ENCODE results near the gene PNPLA7. TPM values are rescaled to one million over a fixed set of nuclear protein-coding genes. Genes with fewer than 3 reads are reported as not detected.

PNPLA7 gene
- total RNA-seq, 2 donors from 2014 or later = 5.8 to 6.1 TPM

DNA sequence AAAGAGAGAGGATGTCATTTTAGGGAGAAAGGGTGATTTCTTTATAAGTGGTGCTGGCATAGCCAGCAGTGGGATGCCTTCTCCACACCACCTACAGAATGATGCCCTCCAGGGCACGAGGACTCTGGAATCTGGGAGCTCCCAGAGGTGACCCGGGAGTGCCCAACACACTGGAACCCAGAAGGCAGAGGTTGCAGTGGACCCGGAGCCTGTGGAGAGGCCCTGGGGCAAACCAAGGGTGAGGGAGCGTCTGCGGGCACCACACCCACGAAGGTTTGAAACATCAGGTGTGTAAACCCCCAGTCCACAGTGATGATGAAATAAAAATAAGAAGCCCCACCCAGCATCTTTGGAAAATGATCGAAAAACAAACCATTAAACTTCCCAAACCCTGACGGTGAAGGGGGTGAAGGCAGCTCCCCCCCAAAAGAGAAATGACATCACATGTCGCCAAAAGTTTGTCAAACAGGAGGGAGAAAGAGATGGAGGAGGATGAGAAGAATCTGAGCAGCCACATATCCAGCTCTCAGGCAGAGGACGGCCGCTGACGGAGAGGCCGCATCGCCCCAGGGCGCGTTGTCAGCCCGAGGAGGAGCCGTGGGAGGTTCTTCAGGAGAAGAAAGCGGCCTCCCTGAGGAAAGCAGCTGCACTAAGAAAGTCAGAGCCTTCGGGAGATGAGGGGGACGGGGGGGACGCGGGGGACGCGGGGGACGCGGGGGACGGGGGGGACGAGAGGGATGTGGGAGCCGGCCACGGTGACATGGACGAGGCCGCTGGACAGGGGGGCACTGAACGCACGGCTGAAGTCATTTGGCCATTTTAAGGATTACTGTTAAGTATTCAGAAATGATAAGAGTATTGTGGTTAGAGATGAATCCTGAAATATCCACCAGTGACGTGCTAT, 47.9 kb downstream of the PNPLA7 start:
- no peak for ATAC-seq
- intact Hi-C loops (cut with DNase I) = no loop called here

DNA sequence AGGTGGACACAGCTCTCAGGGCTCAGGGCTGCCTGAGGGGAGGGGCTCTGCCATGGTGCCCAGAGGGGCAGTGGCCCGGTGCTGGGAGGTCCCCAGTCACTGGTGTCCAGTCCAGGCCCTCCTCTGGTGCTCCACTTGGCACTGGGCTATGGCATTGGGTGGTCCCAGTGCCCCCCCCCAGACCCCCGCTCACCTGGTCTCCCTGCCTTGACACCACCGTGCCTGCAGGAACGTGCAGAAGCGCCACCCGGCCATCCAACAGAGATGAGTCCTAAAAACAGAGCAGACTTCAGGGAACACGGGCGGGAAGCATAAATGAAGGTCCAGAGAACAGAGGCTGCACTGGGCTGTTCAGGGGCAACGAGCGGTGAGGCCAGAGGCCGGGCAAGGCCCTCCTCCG, 48.7 kb downstream of the PNPLA7 start:
- intact Hi-C loops (cut with DNase I) = no loop called here
- DNase-seq = no peak
- no peak for ATAC-seq

More for the DNA sequence above, 47.9 kb downstream of the PNPLA7 start:
- no peak for DNase-seq

DNA sequence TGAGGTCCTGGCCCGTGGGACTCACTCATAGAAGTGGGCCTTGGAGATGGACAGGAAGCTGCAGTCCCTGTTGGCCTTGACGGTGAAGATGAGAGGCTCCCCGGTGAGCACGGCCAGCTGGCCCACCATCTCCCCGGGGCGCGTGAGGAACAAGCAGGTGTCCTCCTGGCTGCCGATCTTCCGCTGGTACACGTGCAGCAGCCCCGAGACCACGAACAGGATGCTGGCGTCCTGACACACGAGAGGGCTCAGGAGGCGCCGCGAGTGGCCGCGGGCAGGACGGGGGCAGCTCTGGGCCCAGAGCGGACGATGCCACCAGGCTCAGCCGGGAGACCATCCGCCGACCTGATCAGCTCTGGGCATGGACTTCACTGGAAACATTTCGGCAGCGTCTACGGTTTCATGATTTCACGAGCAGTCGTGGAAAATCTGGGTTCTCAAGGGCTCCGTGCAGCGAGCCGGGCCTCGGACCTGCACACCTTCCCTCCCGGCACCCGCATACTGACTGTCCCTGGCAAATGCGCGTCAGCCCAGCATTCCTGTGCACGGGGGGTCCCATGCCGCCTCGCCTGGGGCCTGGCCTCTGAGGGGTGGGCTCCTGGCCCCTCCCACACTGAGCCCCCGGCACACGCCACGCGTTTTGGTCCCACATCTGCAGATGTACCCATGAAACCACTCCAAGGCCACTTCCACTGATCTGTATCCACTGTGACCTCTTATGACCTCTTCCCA, 49.4 kb downstream of the PNPLA7 start:
- DNase-seq (no peak), ATAC-seq (no peak)
- intact Hi-C loops (cut with DNase I) = no loop called here

DNA sequence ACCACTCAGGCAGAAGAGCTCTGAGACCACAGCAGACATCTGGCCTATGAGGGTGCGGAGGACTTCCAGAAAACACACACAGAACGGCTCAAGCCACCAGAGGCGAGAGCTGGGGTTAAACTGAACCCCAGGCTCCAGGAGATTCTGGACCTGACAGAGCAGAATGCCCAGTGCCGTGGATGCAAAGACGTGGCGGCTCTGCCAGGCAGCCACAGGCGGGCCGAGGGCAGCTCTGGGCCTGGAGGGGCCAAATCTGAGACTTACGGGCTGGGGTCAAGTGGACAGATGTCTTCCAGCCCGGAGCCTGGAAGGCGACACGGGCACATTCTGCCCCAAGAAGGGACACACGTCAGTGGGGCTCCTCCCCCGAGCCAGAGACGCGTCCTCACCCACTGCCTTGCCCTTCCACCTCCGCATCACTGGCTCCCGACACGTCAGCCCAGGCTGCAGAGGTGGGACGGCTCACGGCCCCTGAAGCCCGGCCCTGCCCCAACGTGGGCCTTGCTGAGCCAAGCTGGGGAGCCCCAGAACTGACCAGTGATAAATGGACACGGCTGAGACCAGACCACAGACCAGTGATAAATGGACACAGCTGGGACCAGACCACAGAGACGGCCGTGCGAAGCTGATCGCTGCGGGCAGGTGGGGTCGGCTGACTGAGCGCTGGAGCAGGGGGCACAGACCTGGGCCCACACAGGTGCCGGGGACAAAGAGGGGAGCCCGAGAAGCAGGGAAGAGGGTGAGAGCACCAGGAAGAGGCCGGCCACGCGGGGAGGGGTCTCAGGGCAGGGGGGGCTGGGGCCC, 50.1 kb downstream of the PNPLA7 start:
- no peak for ATAC-seq
- no peak for DNase-seq
- intact Hi-C loops (cut with DNase I) = no loop called here

DNA sequence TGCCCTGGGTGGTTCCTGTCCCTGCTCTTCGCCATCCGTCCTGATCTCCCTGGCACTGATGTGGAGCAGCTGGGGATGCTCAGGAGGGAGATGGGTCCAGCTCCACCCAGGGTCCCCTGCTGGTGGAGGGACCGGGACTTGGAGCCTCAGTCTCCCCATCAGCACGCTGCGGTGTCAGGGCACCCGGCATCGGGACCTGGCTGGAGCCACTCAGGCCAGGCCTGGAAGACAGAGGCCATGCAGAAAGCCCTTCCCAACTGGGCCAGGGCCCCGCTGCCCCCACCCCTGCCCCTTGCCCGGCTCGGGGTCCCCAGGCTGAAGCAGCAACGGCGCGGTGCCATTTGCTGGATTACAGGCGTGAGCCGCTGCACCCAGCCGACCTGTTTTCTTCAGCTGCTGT, 50.8 kb downstream of the PNPLA7 start:
- ATAC-seq (no peak), DNase-seq (no peak)
- intact Hi-C loops (cut with DNase I) = no loop called here

DNA sequence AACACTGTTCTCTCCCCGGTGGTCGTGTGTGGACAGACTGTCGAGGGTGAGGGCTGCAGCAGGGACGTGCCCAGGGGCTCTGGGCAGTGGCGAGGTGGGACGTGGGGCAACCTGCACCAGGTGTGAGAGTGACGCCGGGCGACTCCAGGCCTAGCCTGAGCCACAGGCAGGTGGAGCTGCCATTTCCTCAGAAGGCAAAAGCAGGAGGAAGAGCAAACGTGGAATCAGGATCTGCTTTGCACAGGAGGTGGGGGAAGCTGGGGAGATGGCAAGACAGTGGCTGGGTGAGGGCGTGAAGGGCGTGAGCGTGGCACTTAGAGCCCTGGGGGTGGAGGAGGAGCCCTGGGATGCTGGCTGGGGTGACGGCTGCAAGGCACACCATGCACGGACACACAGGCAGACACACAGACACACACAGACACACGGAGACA, 51.5 kb downstream of the PNPLA7 start:
- intact Hi-C loops (cut with DNase I) = no loop called here
- DNase-seq (no peak), ATAC-seq (no peak)

DNA sequence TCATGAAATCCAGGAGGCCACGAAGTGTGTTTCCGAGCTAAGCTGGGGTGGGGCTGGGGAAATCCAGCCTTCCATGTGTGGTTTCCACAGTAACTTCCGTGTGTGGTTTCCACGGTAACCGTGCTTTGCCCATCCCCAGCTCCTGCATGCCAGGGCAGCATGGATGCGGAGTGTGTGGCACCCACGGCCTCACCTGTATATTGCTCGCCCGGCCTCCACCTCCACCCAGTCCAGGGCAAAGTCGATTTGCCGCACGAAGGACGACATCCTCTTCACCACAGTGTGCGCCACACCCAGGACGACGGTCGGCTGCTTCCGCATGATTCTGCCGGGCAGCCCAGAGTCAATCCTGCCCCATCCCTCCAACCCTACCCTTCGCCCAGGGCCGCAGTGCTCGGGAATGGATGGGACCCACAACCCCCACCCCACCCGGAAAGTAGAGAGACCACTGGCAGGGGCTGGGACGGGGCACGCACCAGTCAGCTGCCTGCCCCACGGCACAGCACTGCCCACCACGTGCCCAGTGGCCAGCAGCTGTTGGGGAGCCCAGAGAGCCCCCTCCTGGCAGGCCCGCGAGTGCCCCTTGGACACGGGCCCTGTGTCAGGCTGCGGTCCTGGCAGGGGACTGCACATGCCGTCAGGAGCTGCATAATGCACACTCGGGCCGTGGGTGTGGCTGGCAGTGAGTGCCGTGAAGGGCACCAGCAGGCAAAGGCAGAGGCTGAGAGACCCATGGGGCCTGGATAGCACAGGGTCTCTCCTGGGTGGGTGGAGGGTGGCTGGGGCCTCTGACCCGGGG, 52.1 kb downstream of the PNPLA7 start:
- DNase-seq (no peak), ATAC-seq (no peak)
- intact Hi-C loops (cut with DNase I) = no loop called here

DNA sequence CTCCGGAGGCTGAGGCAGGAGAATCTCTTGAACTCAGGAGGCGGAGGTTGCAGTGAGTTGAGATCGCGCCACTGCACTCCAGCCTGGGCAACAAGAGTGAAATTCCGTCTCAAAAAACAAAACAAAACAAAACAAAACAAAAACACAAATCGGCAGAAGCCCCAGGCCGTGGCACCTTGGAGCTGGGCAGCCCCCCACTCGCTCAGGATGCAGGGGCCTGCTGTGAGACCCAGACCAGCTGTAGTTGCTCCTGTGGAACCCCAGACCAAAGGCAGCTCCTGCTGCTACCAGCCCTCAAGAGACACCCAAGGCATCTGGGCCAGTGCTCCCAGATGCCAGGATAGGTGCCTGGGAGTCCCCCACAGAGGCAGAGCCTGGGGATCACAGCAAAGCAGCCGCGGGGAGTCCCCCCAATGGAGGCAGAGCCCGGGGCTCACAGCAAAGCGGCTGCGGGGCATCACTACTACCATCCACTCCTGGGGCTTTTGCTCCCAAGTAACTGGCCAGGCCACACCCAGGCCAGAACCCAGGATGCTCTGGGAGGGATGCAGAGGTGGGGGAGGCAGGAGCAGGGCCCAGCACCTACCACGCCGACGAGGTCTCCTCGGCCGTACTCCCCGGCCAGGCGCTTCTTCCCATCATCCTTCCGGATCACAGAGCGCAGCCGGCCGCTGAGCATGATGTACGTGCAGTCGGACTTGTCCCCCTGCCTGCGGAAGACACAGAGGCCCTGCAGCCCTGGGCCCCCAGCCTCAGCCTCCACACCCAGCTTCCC, 53.4 kb downstream of the PNPLA7 start:
- ATAC-seq (no peak), DNase-seq (no peak)
- intact Hi-C loops (cut with DNase I) = no loop called here

DNA sequence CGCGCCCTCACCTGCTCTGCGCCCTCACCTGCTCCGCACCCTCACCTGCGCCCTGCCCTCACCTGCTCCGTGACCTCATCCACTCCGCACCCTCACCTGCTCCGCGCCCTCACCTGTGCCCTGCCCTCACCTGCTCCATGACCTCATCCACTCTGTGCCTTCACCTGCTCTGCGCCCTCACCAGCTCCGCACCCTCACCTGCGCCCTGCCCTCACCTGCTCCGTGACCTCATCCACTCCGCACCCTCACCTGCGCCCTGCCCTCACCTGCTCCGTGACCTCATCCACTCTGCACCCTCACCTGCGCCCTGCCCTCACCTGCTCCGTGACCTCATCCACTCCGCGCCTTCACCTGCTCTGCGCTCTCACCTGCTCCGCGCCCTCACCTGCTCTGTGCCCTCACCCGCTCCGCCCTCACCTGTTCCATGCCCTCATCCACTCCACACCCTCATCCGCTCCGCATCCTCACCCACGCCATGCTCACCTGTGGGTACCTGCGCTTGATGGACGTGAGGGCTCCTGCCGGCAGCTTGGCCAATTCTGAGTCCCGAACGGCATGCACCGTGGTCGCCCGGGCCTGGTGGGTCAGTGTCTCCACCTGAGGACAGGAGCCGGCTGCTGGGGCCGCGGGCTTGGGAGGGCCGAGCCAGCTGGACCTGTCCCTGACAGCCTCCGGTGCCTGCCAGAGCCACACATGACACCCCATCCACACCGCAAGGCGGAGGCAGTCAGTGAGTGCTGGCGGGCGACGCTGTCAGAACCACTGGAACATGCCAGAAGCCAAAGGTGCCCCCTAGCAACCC, 55.5 kb downstream of the PNPLA7 start:
- DNase-seq (no peak), ATAC-seq (no peak)
- intact Hi-C loops (cut with DNase I) = no loop called here

DNA sequence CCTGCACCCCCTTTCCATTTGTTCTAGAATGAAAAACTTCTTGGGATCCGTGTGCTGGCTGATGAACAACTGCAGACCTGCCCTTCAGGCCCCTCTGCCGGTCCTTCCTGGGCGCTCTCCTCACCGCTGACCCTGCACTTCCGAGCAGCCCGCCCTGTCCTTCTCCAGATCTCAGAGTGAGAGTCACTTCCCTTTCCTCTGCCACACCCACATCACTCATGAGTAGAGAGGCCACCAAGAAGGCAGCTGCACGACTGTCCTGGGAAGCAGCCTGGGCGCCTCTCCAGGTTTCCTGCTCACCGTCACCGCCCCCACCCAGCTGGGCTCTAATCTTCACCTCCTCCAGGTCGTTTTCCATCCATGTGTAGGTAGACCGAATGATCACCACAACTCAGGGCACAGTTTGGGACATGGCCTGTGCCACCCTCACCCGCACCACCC, 56.1 kb downstream of the PNPLA7 start:
- intact Hi-C loops (cut with DNase I) = no loop called here
- DNase-seq (no peak), ATAC-seq (peak; percentile 35 to 60)

DNA sequence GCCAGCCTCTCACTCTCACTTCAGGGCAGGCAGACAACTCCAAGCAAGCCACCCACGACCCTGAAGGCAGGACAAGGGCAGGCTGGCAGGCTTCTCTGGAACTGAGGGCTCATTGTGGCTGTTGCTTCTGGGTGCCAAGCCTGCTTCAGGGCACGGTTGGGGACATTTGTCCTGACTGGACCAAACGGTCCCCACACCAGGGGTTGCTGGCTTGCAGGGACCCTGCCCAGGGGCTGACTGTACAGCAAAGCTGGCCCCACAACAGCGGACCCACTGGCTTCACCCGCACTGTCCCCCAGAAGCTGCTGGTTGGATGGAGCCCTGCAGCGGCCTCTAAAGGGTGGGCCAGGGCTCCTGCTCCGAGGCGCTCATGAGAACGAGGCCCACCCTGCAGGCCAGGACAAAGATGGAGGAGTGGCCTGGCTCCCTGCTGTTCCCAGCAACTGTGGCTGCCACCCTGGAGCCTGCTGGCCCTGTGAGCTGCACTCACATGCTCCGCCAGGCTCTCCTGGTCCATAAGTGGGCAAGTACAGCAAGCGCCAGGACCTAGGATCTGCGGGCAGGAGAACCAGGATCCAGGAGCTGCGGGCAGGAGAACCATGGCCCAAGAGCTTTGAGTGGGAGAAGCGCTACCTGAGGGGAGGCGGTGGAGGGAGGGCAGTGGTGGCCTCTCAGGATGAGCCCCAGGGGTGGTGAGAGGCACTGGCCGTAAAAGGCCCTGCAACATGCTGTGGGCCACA, 56.7 kb downstream of the PNPLA7 start:
- ATAC-seq (no peak), DNase-seq (no peak)
- intact Hi-C loops (cut with DNase I) = no loop called here

DNA sequence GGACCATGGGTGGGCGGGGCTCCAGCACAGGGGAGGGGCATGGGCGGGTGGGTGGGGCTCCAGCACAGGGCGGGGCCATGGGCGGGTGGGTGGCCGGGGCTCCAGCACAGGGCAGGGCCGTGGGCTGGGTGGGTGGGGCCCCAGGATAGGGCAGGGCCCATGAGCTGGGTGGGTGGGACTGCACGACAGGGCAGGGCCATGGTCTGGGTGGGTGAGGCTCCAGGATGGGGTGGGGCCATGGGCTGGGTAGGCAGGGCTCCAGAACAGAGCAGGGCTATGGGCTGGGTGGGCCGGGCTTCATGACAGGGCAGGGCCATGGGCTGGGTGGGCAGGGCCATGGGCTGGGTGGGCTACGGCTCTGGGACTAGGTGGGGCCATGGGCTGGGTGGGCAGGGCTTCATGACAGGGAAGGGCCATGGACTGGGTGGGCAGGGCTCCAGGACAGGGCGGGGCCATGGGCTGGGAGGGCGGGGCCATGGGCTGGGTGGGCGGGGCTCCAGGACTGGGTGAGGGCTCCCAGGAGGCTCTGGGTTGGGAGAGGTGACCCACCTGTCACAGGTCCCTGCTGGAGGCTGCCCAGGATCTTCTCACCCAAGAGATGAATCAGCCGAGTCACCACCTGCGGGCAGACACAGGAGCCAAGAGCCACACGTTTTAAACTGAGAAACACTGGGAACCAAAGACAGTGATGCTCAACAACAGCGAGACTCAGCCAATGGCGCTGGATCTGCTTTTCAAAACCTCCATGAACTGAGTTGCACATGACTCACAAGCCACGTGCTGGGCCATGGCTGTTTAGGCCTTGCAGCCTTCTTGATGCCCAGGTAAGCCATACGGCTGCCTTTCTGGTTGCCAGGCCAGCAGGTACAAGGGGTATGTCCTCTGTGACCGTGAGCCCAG, 57.5 kb downstream of the PNPLA7 start:
- ATAC-seq (peak; percentile 8 to 16), DNase-seq (no peak)
- intact Hi-C loops (cut with DNase I) = no loop called here

DNA sequence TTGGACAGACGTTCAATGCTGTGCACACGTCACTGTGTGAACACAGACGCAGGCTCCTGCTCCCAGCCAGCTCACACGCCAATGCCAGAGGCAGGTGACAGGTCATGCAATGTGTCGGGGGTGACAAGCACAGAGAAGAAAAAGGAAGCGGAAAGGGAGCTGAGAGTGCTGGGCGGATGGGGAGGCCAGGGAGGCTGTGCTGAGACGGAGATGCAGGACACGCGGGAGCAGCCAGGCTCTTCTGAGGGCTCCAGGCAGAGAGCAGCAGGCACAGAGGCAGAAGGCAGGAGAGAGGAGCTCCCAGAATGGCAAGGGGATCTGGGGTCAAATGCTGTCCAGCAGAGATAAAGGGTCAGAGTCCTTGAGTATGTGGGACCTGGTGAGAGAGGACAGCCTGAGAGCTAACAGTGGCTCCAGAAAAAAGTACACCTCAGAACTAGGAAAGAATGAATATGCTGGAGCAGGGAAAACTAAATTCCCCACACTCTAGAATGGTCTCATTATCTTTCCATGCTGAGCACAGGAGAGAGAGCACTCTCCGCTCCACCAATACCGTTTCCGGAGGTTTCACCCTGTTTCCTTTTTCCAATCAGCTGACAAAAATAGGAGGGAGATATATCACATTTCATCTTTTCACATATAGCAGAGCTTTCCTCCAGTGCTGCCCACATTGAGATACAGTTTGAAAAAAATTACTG, 58.3 kb downstream of the PNPLA7 start:
- ATAC-seq (no peak), DNase-seq (no peak)
- intact Hi-C loops (cut with DNase I) = no loop called here

DNA sequence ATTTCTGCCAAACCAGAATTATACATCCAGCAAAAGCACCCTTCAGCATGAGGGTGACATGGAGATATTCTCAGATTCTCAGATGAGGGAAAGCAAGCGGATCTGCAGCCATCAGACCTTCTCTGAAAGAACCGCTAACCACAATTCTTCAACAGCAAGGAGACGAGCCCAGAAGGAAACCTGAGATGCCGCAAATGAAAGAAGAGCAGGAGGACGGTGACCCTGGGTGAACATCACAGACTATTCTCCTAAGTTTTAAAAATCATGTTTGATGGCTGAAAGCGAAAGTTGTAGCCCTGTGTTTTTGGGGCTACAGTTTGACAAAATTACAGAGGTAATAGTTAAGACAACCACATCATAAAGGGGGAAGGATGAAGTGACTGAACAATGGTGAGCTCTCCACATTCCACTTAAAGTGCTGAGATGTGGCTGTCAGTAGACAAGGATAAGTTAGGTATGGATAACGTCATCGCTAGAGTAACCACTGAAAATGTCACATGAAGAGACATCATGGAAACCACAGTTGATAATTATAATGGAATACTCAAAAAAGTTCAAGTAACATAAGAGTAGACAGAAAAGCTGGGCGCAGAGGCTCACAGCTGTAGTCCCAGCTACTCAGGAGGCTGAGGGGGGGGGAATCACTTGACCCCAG, 59.5 kb downstream of the PNPLA7 start:
- no peak for DNase-seq
- no peak for ATAC-seq
- intact Hi-C loops (cut with DNase I) = no loop called here

DNA sequence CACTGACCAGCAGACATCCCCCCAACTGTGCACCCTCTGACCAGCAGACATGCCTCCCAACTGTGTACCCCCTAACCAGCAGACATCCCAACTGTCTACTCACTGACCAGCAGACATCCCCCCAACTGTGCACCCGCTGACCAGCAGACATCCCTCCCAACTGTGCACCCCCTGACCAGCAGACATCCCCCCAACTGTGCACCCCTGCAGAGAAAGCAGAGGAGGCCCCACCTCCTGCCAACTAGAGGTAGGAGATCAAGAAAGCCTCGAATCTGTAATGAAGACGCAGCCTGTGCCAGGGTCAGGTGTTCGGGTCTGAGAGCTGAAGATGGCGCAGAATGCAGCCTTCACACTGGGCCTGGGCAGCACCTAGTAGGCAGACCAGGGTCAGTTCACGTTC, 61.3 kb downstream of the PNPLA7 start:
- DNase-seq = no peak
- ATAC-seq = no peak
- intact Hi-C loops (cut with DNase I) = no loop called here
